Measurements from ENCODE around the gene LLGL1.

LLGL1 gene

DNA sequence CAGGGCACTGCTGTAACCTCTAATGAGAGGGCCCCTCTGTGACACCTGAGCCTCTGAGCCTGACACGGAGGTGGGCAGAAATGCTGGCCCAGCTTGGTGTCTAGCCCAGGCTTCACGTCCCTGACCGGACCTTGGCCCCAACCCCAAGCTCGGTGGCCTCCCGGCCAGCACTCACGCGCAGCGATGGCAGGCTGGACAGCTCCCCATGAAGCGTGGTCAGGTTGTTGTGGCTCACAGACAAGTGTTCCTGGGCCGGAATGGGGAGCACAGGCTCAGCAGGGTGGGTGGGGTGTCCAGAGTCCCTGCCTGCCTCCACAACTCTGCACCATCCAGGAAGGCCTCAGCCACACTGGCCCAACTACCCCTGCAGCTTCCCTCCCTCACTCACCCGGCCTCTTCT lies 30.9 kb downstream of the LLGL1 start:
- TF ChIP-seq REST (IDR thresholded peaks at IDR 0.05; ENCODE audit: insufficient read depth in 1 of 2, low read depth in 2 of 2, low read length in 2 of 2): 0 out of 4 replicates have a peak, but pooled peaks have one; percentile 31 to 56
- TF ChIP-seq FOXP2 (optimal IDR thresholded peaks at IDR 0.05; ENCODE audit: borderline replicate concordance, extremely low read depth, extremely low read length, insufficient read depth): no peak

- TF ChIP-seq SIN3A (IDR thresholded peaks at IDR 0.05; ENCODE audit: borderline replicate concordance, insufficient read depth, low read length) (no peak), TAF1 (IDR thresholded peaks at IDR 0.05; ENCODE audit: borderline replicate concordance, insufficient read depth, low read length) (no peak), FOXP2 (optimal IDR thresholded peaks at IDR 0.05; ENCODE audit: borderline replicate concordance, extremely low read depth, extremely low read length, insufficient read depth) (no peak), POLR2AphosphoS5 (IDR thresholded peaks at IDR 0.05; ENCODE audit: low read depth, low read length) (no peak), REST (IDR thresholded peaks at IDR 0.05; ENCODE audit: insufficient read depth in 1 of 2, low read depth in 2 of 2, low read length in 2 of 2) (no peak)
These were observed 31.3 kb downstream of the LLGL1 start for GRCh38 chr17:18256776-18257175.

- TF ChIP-seq REST (IDR thresholded peaks at IDR 0.05; ENCODE audit: insufficient read depth in 1 of 2, low read depth in 2 of 2, low read length in 2 of 2) (no peak), FOXP2 (optimal IDR thresholded peaks at IDR 0.05; ENCODE audit: borderline replicate concordance, extremely low read depth, extremely low read length, insufficient read depth) (no peak), TAF1 (IDR thresholded peaks at IDR 0.05; ENCODE audit: borderline replicate concordance, insufficient read depth, low read length) (no peak), SIN3A (IDR thresholded peaks at IDR 0.05; ENCODE audit: borderline replicate concordance, insufficient read depth, low read length) (no peak; the same call in 1 of the 2 replicates)
These were observed 32.0 kb downstream of the LLGL1 start for GRCh38 chr17:18257268-18257981.

DNA sequence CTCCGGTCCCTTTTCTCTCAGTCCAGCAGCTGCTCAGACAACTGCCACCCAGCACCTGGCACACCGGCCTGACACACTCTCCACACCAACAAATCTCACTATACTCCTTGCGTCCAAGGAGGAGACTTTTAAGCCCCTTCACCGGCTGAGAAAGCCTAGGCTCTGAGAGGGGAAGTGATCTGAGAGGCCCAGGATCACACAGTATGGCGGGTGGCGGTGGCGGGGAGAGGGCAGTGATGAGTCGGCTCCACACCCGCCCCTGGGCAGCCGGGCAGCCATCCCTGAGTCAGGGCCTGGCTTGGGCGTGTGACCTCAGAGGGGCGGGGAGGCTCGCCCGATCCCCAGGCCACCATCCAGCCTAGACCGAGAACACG lies 32.5 kb downstream of the LLGL1 start:
- TF ChIP-seq REST (IDR thresholded peaks at IDR 0.05; ENCODE audit: insufficient read depth in 1 of 2, low read depth in 2 of 2, low read length in 2 of 2) (no peak), FOXP2 (optimal IDR thresholded peaks at IDR 0.05; ENCODE audit: borderline replicate concordance, extremely low read depth, extremely low read length, insufficient read depth) (no peak), POLR2AphosphoS5 (IDR thresholded peaks at IDR 0.05; ENCODE audit: low read depth, low read length) (peak; percentile 60; the same call in 1 of the 2 replicates), TAF1 (IDR thresholded peaks at IDR 0.05; ENCODE audit: borderline replicate concordance, insufficient read depth, low read length) (peak; percentile 69; the same call in 1 of the 2 replicates), SIN3A (IDR thresholded peaks at IDR 0.05; ENCODE audit: borderline replicate concordance, insufficient read depth, low read length) (0 out of 2 replicates have a peak, but pooled peaks have one; percentile 45)

Data from PFSK-1 (cell line).